Posterior cingulate gyrus (tissue), 11 donors: Measurements from ENCODE around the gene OSBPL9.
A peak's percentile ranks its signal among the peaks of the same experiment; 100 is the strongest.
"Not testable (repeated sequence)": the region's sequence is repeated elsewhere in the genome, so short reads cannot be mapped to it uniquely, and the experiment has no call there.

Experiments
- DNase-seq, 10 donors: peaks; one replicate each; pipeline versions ENCODE4 v3.0.0 to v3.0.0-alpha.2; 2020 to 2021; ENCODE audit warnings: mixed read lengths in 3 of 10
- intact Hi-C: fragments of 100-400 bp; cut with DNase I; formaldehyde crosslinking; loops from one replicate; pipeline ENCODE4 v1.15.1; 2023

The OSBPL9 gene

DNA sequence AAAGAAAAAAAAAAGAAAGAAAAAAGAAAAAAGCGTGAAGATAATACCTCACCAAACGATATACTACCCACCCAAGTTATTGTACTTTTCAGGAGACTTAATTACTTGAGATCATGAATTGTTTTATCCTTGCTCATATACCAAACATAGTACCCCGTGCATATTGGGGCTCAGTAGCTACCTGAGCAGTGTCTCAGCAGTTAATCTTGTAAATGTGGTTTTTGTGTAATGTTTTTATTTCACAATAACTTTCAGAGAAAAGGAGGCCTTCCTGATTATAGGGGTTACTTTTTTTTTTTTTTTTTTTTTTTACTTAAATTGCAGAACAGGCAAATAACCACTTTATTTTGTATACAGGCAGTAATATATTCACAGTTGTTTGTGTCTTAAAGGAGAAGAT lies 80.3 kb downstream of the OSBPL9 start:
- DNase-seq = no peak
- intact Hi-C loops = no loop called here

DNA sequence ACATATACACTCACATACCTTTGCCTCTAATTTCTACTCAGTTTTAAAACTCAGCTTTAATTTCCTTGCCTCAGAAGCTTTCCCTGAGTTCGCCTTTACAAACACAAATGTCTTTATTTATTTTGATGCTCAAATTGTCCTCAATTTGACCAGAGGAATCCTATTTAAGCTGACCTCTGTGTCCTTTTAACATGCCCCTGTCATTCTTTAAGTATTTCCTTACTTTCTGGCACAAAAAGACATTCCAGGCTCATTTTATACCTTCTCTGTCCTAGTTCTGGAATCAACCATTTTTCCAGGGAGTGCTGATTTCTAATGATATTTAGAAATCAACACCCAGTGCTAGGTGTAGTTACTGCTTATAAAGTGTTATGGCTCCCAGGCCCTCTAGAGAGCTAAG lies 82.5 kb downstream of the OSBPL9 start:
- intact Hi-C loops = no loop called here
- DNase-seq = no peak

DNA sequence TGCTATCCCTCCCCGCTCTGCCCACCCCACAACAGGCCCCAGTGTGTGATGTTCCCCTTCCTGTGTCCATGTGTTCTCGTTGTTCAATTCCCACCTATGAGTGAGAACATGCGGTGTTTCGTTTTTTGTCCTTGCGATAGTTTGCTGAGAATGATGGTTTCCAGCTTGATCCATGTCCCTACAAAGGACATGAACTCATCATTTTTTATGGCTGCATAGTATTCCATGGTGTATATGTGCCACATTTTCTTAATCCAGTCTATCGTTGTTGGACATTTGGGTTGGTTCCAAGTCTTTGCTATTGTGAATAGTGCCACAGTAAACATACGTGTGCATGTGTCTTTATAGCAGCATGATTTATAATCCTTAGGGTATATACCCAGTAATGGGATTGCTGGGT lies 84.9 kb downstream of the OSBPL9 start:
- intact Hi-C loops, DNase-seq: not testable (repeated sequence)

DNA sequence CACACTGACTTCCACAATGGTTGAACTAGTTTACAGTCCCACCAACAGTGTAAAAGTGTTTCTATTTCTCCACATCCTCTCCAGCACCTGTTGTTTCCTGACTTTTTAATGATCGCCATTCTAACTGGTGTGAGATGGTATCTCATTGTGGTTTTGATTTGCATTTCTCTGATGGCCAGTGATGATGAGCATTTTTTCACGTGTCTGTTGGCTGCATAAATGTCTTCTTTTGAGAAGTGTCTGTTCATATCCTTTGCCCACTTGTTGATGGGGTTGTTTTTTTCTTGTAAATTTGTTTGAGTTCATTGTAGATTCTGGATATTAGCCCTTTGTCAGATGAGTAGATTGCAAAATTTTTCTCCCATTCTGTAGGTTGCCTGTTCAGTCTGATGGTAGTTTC lies 85.3 kb downstream of the OSBPL9 start:
- DNase-seq, intact Hi-C loops: not testable (repeated sequence)

DNA sequence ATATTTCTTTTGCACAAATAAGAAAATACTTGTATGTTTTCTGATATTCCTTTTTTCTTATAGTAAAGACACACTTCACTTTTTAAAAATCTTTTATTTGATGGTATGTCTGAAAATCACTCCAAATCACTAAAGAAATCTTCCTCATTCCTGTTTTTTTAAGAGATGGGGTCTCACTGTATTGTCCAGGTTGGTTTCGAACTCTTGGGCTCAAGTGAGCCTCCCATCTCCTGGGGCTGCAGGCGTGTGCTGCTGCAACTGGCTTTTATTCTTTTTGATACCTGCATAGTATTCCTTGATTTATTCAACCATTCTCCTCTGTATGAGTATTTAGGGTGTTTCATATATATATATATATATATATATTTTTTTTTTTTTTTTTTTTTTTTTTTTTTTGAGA lies 88.1 kb downstream of the OSBPL9 start:
- DNase-seq = no peak
- intact Hi-C loops = no loop called here

DNA sequence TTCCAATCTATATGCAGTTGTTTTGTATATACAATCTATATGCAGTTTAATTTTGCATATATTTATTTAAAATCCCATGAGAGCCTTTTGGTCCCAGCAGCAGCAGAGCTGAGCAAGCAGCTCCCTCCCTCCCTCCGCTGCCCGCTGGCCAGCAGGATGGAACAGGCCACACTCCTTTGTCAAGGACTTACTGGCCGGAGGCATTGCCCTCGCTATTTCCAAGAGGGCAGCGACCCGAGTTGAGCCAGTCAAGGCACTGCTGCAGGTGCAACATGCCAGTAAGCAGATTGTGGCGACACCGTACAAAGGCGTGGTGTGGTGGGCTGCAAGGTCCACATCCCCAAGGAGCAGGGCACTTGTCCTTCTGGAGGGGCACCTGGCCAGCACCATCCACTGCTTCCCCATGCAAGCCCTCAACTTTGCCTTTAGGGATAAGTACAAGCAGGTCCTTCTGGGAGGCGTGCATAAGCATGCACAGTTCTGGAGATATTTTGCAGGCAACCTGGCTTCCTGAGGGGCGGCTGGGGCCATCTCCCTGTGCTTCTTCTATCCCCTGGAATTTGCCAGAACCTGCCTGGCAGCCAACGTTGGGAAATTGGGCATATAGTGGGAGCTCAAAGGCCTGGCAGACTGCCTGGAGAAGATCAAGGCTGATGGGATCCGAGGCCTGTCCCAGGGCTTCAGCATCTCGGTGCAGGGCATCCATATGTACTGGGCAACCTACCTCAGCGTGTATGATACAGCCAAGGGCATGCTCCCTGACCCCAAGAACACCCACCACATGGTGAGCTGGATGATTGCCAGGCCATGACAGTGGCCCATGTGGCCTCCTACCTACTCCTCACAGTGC lies 92.2 kb downstream of the OSBPL9 start:
- intact Hi-C loops = no loop called here
- DNase-seq = peak in 4 of 10 donors; percentile 16 to 87 (median 72)

DNA sequence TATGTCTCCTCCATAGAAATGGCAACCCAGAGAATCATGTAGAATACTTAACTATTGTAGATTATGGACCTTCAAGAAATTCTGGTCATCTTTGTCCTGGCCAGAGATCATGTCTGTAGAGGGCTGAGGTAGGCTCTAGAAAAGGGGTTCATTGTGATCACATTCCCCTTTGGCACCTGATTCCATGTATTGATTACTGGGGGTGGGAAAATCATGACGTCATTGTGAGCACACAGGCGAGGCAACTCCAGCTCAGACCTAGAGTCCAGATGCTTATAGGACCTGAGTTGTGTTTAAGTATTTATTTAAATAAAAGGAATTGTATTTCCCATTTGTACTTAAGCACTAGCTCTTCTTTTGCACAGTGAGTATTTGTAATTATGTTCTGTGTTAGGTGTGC lies 93.1 kb downstream of the OSBPL9 start:
- intact Hi-C loops = no loop called here
- no peak for DNase-seq

DNA sequence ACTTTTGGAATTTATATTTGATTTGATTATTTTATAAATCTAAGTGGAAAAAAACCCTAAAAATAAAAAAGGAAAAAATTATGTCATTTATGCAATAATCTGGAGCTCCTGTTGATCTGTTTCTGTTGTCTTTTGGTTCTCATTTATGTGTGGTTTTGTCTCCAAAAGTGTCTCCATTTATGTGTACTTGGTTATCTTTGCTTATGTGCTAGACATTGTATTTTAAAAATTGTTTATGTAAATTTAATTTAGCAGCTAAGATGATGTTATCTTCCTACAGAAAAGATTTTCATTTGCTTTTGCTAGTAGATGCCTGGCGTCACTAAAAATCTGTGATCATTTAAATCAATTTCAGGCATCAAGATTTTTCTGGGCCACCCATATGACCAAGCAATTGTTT lies 95.7 kb downstream of the OSBPL9 start:
- no peak for DNase-seq

DNA sequence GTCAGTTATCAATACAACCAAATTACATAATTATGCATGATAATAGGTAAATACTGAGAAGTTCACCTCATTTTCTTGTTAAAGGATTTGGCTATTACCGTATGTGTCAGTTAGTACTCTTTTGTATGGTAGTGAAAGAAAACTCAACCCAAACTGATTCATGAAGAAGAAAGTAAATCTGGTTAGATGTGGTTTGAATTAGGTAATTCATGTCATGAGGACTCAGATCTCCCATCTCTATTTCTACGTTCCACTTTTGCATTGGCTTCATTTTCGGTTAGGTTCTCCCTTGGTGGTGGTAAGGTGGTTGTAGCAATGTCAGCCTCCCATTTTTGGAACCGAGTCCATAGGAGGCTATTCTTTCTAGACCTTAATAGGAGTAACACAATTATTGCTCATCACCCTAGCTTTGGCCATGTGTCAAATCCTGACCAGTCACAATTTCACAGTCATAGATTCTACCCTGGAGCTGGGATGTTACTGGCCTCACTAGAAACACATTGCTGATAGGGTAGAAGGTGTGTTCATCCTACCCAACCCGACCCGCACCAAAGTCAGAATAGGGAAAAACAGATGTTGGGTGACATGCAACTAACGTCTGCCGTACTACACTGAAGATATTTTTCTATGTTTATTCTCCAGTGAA lies 97.6 kb downstream of the OSBPL9 start:
- intact Hi-C loops = no loop called here
- DNase-seq = no peak

More for the DNA sequence above, 95.7 kb downstream of the OSBPL9 start:
- intact Hi-C loops = no loop called here

DNA sequence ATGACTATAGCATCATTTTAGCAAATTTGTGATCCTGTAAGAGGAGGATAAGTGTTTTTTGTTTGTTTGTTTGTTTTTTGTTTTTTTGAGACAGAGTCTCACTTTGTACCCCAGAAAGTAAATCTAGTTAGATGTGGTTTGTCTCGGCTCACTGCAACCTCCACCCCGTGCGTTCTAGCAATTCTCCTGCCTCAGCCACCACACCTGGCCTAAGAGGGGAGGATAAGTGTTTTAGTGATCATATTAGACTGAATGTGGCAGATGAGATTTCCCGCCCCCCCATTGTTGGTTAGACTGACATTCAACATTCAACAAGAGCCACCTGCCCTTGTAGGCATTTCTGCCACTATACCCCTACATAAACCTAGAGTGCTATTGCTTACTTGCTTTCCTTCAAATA lies 98.5 kb downstream of the OSBPL9 start:
- no peak for DNase-seq
- intact Hi-C loops = no loop called here

DNA sequence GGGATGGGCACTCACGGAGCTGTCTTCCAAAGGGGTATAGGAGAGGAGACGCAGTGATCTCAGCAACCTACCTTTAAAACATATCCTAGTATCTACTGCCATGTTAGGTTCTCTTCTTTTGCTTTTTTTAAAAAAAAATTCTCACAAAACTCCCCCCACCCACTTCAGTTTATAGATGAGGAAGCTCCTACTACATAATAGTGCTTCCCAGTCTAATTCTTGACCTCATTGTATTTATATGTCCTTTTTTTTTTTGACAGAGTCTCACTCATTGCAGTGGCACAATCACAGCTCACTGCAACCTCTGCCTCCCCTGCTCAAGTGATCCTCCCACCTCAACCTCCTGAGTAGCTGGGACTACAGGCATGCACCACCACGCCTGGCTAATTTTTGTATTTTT lies 99.9 kb downstream of the OSBPL9 start:
- intact Hi-C loops = no loop called here
- DNase-seq = no peak

DNA sequence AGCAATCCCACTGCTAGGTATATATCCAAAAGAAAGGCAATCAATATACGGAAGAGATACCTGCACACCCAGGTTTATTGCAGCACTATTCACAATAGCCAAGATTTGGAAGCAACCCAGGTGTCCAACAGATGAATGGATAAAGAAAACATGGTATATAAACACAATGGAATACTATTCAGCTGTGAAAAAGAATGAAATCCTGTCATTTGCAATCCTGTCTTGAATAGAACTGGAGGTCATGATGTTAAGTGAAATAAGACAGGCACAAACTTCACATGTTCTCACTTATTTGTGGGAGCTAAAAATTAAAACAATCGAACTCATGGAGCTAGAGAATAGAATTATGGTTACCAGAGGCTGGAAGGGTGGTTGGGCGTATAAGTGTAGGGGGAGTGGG lies 101.0 kb downstream of the OSBPL9 start:
- intact Hi-C loops = no loop called here
- DNase-seq = no peak

DNA sequence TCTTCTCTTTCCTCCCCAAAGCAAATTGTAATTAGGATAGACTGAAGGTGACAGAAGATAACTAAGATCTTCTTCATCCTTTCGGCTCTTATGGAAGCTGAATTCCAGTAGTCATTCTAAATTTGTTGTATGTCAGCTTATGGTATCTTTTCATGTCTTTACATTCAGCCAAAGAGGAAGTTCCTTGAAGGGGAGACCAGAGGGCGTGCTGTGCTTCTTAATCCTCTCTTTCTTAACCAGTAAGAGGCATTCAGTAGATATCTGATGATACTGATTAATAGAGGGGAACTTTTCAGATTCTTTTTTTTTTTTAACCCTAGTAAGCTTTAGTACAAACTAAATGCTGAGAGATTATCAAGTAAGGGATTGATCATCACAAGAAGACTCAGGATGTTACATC lies 102.3 kb downstream of the OSBPL9 start:
- intact Hi-C loops = no loop called here
- no peak for DNase-seq

DNA sequence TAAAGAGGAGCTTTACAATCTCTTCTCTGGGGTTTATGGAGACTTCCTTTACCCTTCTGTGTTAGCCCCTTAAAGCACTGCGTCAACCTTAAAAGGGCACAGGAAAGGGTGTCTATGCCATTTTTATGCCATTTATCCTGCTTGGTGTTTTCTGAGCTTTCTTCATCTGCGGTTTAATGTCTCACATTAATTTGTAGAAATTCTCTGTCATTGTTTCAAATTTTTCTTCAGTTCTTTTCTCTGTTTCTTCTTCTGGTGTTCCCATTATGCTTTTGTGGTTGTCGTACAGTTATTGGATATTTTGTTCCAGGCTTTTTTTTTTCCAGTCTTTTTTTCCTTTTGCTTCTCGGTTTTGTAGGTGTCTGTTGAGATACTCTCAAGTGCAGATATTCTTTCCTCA lies 107.9 kb downstream of the OSBPL9 start:
- DNase-seq = no peak
- intact Hi-C loops = no loop called here

DNA sequence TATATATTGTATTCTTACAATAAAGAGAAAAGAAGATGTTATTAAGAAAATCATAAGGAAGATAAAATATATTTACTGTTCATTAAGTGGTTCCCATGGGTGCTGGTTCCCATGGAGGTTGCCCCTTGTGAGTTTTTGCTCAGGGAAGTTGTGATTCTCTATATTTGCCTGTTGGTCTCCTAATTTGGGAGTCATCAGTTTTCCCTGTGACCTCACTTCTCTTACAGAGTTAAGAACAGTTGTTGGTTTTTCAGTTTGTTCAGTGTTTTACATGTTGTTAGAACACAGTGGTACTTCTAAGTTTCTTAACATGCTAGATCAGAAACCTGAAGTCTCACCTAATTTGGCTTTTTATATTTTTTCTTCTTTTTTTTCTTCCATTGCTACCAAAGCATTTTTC lies 109.2 kb downstream of the OSBPL9 start:
- intact Hi-C loops = no loop called here
- DNase-seq = no peak

DNA sequence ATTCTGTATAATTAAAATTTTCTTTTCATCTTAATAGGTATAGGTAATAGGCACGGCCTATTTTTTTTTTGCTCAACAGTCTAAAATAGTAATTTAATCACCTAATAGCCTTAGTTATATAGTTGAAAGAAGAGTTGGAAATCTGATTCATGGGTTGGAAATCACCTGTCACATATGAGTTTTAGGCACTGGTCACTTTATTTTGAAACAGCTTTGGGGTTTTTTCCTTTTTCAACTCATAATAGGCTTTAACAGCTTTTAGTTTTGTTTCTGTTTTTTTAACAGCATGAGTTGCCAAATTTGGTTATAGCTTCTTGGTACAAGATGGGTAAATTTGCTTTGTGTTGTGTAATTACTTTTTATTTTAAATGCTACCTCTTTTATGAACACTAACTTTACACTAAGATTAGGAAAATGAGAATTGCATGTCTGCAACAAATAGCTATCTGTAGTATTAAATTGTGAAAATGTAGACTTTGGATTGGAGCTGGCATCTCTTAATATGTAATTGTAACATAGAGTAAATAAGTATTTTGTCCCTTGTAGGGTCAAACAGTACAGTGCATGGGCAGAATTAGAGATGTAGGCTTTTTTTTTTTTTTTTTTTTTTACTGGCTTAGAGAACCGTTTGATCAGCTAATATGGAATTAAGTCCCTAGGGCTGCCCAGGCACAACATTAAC lies 109.8 kb downstream of the OSBPL9 start:
- intact Hi-C loops = no loop called here

DNA sequence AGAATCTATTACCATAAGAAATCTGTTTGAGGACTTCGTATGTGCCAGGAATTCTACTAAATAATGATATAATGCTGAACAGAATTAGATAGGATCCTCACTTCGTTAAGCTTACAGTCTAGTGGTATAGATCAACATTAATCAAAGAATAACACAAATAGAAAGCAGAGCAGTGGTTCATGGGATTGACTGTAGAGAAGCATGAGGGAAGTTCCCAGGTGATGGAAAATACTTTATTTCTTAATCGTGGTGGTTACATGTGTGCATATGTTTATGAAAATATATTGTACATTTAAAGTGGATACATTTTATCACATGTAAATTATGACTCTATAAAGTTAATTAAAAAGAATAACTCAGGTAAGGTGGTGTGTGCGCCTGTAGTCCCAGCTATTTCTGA lies 110.5 kb downstream of the OSBPL9 start:
- no peak for DNase-seq
- intact Hi-C loops = no loop called here

More for the DNA sequence above, 109.8 kb downstream of the OSBPL9 start:
- no peak for DNase-seq

DNA sequence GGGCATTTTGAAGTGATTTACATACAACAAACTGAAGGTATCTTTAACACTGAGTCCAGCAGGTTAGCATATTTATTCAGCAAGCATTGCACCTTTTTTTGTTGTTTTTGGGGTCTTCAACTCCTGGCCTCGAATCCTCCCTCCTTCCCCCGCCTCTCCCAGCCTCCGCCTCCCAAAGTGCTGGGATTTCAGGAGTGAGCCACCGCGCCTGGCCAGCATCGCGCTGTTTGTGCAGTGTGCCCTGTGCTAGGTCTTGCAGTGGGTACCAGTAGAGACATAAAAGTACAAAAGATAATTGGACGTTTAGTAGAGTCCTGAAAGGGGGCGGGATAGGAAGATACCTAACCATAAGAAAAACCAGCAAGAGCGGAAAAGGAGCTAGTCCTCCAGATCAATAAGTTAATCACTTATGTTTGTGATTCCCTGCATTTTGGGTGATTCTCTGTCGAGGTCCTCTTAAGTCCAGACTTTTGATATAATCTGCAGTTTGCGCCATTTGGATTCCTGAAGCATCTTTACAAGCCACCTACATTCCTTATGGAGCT lies 111.8 kb downstream of the OSBPL9 start:
- intact Hi-C loops = no loop called here
- peak in 1 of 10 donors; percentile 64 for DNase-seq

DNA sequence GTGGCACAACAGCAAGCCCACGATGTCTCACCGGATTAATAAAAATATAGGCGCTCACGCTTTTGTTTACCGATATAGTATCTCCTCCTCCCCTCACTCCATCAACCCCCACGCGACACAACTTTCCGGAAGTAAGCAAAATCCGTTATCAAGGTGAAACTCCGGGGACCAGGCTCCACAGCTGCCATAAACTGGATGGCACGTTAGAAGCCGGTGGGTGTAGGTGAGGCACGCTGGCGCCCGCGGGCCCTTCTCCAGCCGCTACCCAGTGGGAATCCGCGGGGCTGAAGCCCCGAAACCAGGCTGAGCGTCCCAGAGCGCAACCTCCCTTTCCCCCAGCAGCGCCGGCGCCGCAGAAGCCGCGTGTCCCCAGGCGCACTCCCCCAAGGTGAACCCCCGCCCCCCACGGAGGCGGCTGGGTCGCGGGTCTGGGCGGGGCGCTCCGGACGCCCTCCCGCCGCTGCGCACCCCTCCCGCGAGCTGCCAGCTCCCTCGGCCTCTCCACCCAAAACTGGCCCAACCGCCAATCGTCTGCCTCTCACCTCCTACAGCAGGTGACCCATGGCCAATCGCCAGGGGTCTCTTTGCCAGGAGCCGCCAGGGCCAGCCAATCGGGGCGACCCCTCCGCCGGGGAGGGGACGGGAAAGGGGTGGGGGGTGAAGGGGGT lies 112.4 kb downstream of the OSBPL9 start:
- peak; percentile 37 to 94 (median 62) for DNase-seq
- intact Hi-C loops = no loop called here

DNA sequence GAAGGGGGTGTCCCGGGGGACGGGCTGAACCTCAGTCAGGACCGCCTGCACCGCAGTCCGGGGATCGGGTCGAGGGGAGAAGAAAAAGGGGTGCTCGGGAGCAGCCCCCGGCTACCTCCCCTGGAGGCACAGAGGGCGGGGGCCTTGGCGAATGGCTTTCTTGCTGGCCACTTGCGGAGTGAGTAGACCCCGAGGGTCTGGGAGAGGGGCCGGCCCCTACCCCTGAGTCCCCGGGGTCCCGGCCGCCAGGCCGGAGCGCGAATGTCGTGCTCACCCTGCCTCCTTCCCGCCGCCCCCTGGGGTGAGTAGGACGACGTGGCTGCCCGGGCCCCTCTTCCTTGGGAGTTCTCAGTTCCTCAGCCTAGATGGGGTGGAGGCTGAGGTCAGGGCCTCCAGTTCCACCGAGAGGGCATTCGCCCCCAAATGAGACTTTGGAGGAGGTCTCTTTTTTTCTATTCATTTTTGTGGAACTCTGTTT lies 113.0 kb downstream of the OSBPL9 start:
- intact Hi-C loops = no loop called here
- no peak for DNase-seq

DNA sequence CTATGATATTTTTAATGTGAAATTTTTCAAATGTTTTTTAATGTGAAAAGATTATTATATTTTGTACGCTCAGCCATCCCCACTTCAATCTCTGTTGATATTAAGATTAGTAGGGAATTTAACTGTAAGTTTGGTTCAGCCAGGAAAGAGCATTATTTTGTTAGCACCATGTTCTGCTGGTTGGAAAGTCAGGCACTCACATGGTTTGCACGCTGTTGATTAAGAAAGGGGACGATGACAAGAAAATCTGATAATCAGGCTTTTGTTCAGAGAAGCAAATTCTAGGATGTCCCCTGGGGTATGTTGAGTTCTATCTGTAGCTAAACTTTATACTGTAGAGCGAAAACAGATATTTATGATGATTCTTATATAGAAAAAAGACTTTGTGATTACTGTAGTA lies 115.1 kb downstream of the OSBPL9 start:
- no peak for DNase-seq
- intact Hi-C loops = no loop called here
